ENCODE measurements around the gene FBXO40.

Gene FBXO40

DNA sequence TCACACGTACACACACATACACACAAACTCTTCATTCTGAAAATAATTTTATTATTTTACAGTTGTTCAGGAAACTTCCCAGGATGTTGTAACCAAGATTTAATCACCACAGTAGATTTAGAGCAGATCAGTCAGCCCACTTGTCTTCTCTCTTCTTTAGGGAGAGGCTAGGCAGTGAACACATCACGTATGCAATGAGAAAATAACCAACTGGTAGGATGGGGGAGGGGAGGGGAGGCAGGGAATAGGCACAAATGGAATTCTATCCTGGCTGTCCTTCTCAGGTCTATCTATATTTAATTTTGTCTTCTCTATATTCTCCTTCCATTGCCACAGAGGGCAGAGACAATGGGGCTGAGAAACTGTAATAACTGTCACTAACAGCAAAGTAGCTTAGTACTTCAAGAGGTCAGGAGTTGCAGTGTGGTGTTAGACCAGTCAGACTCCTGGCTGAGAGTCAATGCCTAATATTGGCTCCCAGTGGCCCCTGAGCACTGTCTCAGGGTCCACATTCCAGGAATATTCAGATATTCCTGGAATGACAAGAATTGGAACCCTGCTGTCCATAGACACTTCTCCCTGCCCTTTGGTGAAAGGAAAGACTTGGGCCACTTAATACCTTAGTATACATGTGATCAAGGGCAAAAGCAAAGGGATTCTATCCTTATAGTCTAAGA, 70.1 kb downstream of the FBXO40 start:
- DNase-seq, result no peak

DNA sequence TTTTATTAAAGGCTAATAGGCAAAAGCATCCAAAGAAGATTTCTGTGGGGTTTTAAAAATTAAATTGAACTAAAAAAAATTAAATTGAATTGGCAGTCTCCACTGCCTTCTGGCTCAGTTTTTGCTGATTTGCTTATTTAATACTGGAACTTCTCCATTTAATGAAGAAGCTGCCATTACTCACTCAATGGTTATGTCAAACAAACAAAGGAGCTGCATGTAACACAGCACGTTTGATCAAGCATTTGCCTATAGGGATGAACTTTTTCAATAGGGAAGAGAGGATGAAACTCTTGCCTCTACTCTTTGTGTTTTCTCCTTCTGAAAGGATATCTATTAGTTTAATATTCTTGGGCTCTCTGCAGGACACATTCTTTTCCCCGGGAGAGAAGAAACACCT, 72.3 kb downstream of the FBXO40 start:
- DNase-seq, result no peak

DNA sequence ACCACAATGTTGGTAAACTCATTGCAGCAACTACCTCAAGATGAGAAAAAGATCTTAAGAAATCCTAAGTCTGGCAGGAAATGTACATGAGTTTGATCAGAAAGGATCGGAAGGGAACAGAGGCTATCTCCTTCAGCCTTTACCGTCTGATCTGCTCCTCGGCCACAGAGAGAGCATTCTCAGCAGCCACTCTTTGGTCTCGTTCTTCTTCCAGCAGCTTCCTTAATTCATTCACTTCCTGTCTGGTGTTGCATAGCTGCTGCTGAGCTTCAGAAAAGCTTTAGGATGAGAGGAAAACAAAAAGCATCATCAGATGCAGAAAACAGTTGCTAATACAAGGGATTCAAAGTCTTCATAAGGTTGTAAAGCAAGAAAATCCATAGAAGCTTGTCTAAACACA, 74.2 kb downstream of the FBXO40 start:
- DNase-seq, result peak; percentile 19 to 43

DNA sequence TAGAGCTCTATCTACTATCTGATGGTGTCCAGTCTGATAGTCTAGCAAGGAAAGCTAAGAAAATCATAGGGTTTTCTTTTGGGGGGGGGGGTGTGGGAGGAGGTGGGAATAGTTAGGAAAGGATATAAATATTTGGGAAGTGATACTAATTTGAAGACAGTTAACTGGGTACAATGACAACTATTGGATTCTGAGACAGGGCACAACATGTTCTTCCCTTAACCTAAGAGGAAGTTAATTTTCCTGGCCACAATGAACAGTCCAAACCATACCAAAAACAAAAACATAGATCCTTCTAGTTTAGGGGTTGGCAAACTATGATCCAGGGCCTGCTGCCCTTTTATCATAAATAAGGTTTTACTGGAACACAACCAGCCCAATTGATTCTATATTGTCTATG, 77.5 kb downstream of the FBXO40 start:
- DNase-seq, result no peak

DNA sequence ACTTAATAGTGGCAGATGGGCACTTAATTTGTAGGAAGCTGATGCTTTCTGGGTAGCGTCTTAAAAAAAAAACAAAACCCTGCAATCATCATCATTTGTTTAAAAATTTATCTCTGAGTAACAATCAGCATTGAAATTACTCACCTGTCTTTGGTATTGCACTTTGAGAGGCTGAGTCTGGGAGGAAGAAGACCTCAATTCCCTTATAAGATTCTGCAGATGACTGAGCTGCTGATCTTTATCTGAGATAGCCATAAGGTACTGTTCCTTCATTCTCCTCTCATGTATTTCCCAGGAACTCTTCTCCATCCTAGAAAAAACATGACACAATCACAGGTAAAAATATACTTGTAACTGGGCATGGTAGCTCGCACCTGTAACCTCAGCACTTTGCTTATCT, 84.0 kb downstream of the FBXO40 start:
- no peak for DNase-seq
